ENCODE measurements around the gene EPAS1.
A peak's percentile ranks its signal among the peaks of the same experiment; 100 is the strongest.

Gene EPAS1

DNA sequence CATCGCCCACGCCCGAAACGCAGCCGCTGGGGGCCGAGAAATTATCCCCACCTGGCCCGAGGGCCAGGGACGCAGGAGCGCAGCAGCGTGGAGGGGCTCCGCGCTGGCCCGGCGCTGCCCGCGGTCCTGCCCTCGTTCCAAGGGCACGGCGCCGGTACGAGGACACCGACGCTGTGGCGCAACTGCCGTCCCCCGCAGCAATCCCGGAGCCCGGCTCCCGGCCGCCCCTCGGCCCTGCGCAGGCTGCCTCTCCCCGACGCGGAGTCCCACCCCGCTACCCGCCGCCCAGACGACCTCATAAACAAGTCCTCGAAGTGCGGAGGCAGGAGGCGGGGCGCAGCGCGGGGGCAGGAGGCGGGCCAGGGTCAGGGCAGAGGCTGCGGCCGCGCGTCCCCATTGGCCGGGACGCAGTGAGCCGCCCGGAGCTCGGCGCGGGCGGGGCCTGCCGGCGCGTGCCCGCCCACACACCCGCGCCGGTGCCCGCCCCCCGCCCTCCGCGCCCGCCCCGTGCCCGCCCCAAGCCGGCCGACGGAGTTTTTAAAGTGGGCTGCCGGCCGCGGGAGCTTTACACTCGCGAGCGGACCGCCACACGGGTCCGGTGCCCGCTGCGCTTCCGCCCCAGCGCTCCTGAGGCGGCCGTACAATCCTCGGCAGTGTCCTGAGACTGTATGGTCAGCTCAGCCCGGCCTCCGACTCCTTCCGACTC is at the start of gene EPAS1:
EPAS1 (plus strand) TSS at position 568 of the 706 bp plus-strand sequence. CDS start 505 bp downstream, outside the sequence.
- DNase-seq (ENCODE audit: low read depth in 2 of 2), result peak; percentile 44 to 48

GRCh38 chr2:46248171-46248570 is 49.0 kb upstream of the EPAS1 start:
- no peak for DNase-seq (ENCODE audit: low read depth in 2 of 2)

GRCh38 chr2:46249654-46250053 is 47.6 kb upstream of the EPAS1 start:
- no peak for DNase-seq (ENCODE audit: low read depth in 2 of 2)

GRCh38 chr2:46252891-46253659 is 44.1 kb upstream of the EPAS1 start:
- DNase-seq (ENCODE audit: low read depth in 2 of 2), result no peak

GRCh38 chr2:46254474-46254873 is 42.7 kb upstream of the EPAS1 start:
- DNase-seq (ENCODE audit: low read depth in 2 of 2), result no peak

DNA sequence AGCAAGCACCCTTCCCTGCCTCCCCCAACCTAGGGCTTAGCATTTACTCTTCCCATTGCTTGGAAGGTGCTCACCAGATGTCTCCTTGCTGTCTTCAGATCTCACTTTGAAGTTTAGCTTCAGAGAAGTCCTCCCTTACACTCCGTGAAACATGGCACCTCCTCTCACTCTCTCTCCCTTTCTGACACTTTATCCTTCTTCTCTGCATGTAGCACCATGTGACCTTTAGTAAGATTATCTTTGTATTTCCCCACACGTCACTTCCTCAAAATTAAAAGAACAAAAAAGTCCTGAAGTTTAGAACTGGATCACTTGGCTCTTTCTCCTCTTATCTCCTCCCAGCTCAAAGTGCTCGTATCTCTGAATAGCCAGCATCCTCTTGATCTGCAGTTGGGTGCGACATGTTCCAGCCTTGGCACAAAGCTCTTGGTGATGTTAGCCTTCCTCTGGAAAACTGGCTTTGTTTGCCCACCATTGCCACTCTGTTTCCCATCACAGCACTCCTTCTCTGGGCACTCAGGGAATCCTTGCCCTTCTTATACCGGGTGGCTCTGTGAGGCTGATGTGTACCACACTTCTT is 40.6 kb upstream of the EPAS1 start:
- DNase-seq (ENCODE audit: low read depth in 2 of 2), result no peak

DNA sequence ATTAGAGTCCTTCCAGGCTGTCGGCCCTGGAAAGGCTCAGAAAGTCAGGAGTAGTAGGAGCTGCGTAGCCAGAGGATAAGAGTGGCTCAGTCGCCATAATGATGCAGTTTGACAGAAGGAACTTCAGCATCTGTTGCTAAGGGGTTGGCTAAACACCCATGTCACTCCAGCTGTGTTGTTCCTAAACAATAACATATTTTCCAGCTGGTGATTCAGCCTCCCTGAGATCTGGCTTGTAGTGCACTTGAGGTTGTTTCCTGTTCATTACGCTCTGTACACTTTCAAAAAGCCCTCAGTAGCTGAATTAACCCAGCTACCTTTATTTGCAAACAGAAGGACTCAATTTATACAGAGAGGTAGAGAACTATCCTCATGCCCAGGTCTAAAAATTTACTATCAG is 39.7 kb upstream of the EPAS1 start:
- DNase-seq (ENCODE audit: low read depth in 2 of 2), result no peak

GRCh38 chr2:46257980-46258379 is 39.2 kb upstream of the EPAS1 start:
- DNase-seq (ENCODE audit: low read depth in 2 of 2), result no peak

- DNase-seq (ENCODE audit: low read depth in 2 of 2), result no peak
Observed at GRCh38 chr2:46258937-46259776, 38.0 kb upstream of the EPAS1 start.

DNA sequence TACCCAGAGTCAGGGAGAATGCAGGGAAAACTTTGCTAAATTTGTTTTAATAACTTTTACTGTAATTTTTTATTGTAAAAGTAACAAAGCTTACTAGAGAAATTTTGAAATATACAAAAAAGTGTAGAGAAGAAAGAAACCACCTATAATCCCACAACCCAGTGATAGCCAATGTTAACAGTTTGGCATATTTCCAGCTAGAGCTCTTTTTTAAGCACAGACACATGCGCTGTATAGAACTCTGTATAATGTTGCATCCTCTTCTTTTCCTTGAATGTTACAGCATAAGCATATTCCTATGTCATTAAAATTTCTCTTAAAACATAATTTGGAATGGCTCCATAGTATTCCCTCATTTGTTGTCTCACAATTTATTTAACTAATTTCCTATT is 37.4 kb upstream of the EPAS1 start:
- no peak for DNase-seq (ENCODE audit: low read depth in 2 of 2)

- DNase-seq (ENCODE audit: low read depth in 2 of 2), result no peak
Observed at GRCh38 chr2:46260305-46260704, 36.9 kb upstream of the EPAS1 start.

DNA sequence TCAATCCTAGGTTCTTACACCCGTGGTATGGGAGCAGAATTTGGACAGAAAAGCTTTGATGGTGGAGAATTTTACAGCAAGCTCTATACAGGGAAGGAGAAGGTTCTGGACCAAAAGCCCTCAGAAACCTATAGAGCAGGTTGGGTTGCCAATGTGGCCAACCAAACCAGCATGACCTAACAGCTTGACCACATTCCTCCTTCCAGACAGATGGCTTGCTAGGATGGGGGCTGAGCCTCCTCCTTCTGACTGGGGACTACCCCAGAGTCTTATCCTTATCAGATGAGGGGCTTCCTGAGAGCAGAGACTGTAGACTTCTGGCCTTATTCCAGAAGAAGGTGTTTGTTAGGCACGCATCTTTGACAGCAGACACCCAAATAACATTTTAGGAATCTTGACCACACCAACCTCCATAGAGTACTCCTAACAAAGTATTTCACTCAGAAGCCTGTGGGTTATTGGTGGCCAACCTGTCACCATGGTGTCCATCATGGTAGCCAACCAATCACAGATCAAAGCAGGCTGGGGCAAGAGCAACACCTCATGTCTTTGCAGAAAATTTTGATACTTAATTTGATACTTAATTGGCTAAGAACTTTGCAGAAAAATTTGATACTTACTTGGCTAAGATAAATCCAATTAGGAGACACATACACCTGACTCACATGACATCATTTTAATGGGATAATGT is 34.8 kb upstream of the EPAS1 start:
- DNase-seq (ENCODE audit: low read depth in 2 of 2), result no peak

DNA sequence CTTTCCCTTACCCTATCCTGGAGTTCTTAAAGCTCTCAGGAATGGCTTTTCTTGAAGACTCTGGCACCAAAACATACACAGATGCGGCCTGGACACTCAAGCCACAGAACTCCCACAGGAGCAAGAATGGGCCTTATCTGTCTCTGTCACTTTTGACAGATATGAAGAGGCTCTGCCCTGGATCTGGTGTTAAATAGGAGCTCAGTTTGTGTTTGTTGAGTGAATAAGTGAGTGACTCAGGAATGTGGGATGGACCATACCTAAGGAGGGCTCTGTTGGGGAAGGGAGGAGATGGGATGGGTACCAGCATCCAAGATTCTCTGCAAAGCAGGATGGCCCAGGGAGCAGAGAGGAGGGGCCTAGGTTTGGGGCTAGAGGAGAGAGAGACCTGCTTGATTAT is 33.9 kb upstream of the EPAS1 start:
- no peak for DNase-seq (ENCODE audit: low read depth in 2 of 2)

DNA sequence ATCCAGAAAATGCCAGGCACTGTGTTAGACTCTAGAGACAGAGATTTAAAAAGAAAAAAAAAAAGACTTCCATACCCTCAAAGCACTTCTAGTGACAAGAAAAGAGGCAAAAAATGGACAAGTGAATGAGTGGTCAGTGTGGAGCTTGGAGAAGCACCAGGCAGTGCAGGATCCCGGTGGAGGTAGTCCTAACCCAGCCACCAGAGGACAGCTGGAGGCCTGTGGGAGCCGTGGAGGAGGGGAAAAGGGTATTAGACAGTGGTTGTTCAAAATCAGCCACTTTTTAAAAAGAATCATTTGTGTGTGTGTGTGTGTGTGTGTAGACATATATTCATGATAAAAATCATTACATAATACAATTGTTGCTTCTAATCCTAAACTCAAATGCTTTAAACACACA is 32.8 kb upstream of the EPAS1 start:
- no peak for DNase-seq (ENCODE audit: low read depth in 2 of 2)

GRCh38 chr2:46266134-46266533 is 31.1 kb upstream of the EPAS1 start:
- no peak for DNase-seq (ENCODE audit: low read depth in 2 of 2)

GRCh38 chr2:46267616-46268015 is 29.6 kb upstream of the EPAS1 start:
- no peak for DNase-seq (ENCODE audit: low read depth in 2 of 2)

- DNase-seq (ENCODE audit: low read depth in 2 of 2), result no peak
Observed at GRCh38 chr2:46268196-46268595, 29.0 kb upstream of the EPAS1 start.

GRCh38 chr2:46269001-46269400 is 28.2 kb upstream of the EPAS1 start:
- no peak for DNase-seq (ENCODE audit: low read depth in 2 of 2)

GRCh38 chr2:46269544-46270273 is 27.5 kb upstream of the EPAS1 start:
- no peak for DNase-seq (ENCODE audit: low read depth in 2 of 2)

GRCh38 chr2:46270384-46270783 is 26.8 kb upstream of the EPAS1 start:
- no peak for DNase-seq (ENCODE audit: low read depth in 2 of 2)
